ENCODE results near the gene EP300. TPM values are rescaled to one million over a fixed set of nuclear protein-coding genes. Genes with fewer than 3 reads are reported as not detected.
"Not testable (repeated sequence)": the region's sequence is repeated elsewhere in the genome, so short reads cannot be mapped to it uniquely, and the experiment has no call there.

EP300 gene
- polyA plus RNA-seq = 10 to 100 TPM in 2 of 4 donors, 1 to 10 TPM in 2; 6.9 to 54.7 (median 12.3) TPM
- long read RNA-seq, donor 1, full-length matches to known transcripts = 6 of 42 reads
- long read RNA-seq, donor 1, partial matches to known transcripts = 36 of 42 reads
- long read RNA-seq, donor 1, other reads (novel, unspliced or antisense) = 0 of 42 reads
- long read RNA-seq, donor 2, partial matches to known transcripts = 0 of 5 reads
- long read RNA-seq, donor 2, other reads (novel, unspliced or antisense) = 0 of 5 reads
- long read RNA-seq, donor 3, partial matches to known transcripts = 6 of 8 reads
- long read RNA-seq, donor 3, other reads (novel, unspliced or antisense) = 0 of 8 reads
- long read RNA-seq, donor 4 = 0 reads
- long read RNA-seq, donor 5, partial matches to known transcripts = 0 of 2 reads
- long read RNA-seq, donor 5, other reads (novel, unspliced or antisense) = 0 of 2 reads
- long read RNA-seq, donor 6, partial matches to known transcripts = 0 of 2 reads
- long read RNA-seq, donor 6, other reads (novel, unspliced or antisense) = 0 of 2 reads
- long read RNA-seq, donor 7, partial matches to known transcripts = 17 of 21 reads
- long read RNA-seq, donor 7, other reads (novel, unspliced or antisense) = 0 of 21 reads
- long read RNA-seq, donor 8, partial matches to known transcripts = 0 of 1 reads
- long read RNA-seq, donor 8, other reads (novel, unspliced or antisense) = 0 of 1 reads
- long read RNA-seq, donor 9, partial matches to known transcripts = 0 of 1 reads
- long read RNA-seq, donor 9, other reads (novel, unspliced or antisense) = 0 of 1 reads
- long read RNA-seq, donor 10, partial matches to known transcripts = 0 of 5 reads
- long read RNA-seq, donor 10, other reads (novel, unspliced or antisense) = 0 of 5 reads

DNA sequence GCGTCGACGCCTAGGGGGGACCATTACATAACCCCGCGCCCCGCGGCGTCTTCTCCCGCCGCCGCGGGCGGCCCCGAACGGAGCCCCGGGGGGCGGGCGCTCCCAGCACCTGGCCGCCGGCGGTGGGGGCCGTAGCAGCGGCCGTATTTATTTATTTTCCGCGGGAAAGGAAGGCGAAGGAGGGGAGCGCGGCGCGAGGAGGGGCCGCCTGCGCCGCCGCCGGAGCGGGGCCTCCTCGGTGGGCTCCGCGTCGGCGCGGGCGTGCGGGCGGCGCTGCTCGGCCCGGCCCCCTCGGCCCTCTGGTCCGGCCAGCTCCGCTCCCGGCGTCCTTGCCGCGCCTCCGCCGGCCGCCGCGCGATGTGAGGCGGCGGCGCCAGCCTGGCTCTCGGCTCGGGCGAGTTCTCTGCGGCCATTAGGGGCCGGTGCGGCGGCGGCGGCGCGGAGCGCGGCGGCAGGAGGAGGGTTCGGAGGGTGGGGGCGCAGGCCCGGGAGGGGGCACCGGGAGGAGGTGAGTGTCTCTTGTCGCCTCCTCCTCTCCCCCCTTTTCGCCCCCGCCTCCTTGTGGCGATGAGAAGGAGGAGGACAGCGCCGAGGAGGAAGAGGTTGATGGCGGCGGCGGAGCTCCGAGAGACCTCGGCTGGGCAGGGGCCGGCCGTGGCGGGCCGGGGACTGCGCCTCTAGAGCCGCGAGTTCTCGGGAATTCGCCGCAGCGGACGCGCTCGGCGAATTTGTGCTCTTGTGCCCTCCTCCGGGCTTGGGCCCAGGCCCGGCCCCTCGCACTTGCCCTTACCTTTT lies at the start of gene EP300:
Gene EP300, plus strand, starts transcription at position 570 of the 795 bp plus-strand sequence. CDS start 413 bp downstream, outside the sequence.
- 0 to 1% (median 0%) methylated on average over 34 to 112 of the region's 112 CpGs for WGBS, 3 donors
- Histone ChIP-seq H3K4me3 (ENCODE audit: low read depth in 1 of 3, low read length in 3 of 3) (peak within 1 kb of the TSS; percentile 89 to 96 (median 94)), H3K4me1 (ENCODE audit: control insufficient read depth in 3 of 3, insufficient read depth in 2 of 3, low read depth in 1 of 3, low read length in 2 of 3) (peaks cover 0 to 10% (median 2%) of the 10 kb centered on the region in 3 donors), H3K27ac (ENCODE audit: low read depth in 1 of 3, low read length in 2 of 3) (peak within 1 kb of the TSS; percentile 93 to 100 (median 95)), H3K9me3 (ENCODE audit: control insufficient read depth in 2 of 2, insufficient read depth in 1 of 2, low read depth in 1 of 2, low read length in 1 of 2) (no peaks in the 10 kb centered on the region), H3K27me3 (ENCODE audit: control insufficient read depth in 3 of 3, insufficient read depth in 3 of 3, low read length in 3 of 3) (no peaks in the 10 kb centered on the region), H3K36me3 (ENCODE audit: control insufficient read depth in 3 of 3, insufficient read depth in 2 of 3, low read depth in 1 of 3, low read length in 3 of 3) (peaks cover 0 to 8% (median 2%) of the 10 kb centered on the region in 3 donors)
- FAIRE-seq (no peak), DNase-seq (peak; percentile 81 to 92)

DNA sequence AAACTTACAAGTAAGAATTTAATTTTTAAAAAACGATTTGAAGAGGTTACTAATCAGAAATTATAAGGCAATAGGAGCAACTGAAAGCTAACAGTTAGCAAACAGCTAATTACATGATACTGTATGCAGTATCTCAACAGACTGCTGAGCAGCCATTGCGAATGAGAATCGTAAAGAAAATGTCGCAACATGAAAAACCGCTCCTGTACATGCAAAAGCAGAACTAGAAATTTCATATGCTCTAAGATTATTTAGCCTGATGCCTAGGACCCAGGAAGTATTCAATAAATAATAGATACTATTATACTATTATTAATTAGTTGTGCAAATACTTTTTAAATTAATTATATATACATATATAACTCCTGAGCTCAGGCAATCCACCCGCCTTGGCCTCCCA lies 48.7 kb upstream of the EP300 start:
- FAIRE-seq = no peak
- DNase-seq = no peak
- 81 to 83% (median 82%) methylated on average over 6 of the region's 6 CpGs for WGBS, 3 donors

DNA sequence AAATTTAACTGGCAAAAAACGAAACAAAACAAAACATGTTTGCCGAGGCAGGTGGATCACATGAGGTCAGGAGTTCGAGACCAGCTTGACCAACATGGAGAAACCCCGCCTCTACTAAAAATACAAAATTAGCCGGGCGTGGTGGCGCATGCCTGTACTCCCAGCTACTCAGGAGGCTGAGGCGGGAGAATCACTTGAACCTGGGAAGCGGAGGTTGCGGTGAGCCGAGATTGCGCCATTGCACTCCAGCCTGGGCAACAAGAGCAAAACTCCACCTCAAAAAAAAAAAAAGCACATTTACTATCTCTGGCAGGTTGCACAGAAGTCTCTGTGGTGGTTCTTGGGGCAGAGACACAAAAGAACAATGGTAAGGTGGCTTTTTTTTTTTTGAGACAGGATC lies 46.8 kb upstream of the EP300 start:
- not testable (repeated sequence) for H3K27me3 ChIP-seq (ENCODE audit: control insufficient read depth in 3 of 3, insufficient read depth in 3 of 3, low read length in 3 of 3); DNase-seq; H3K36me3 ChIP-seq (ENCODE audit: control insufficient read depth in 3 of 3, insufficient read depth in 2 of 3, low read depth in 1 of 3, low read length in 3 of 3); H3K4me3 ChIP-seq (ENCODE audit: low read depth in 1 of 3, low read length in 3 of 3); H3K9me3 ChIP-seq (ENCODE audit: control insufficient read depth in 2 of 2, insufficient read depth in 1 of 2, low read depth in 1 of 2, low read length in 1 of 2); FAIRE-seq; H3K27ac ChIP-seq (ENCODE audit: low read depth in 1 of 3, low read length in 2 of 3)
- 80 to 82% (median 81%) methylated on average over 12 of the region's 12 CpGs for WGBS, 3 donors
- H3K4me1 ChIP-seq (ENCODE audit: control insufficient read depth in 3 of 3, insufficient read depth in 2 of 3, low read depth in 1 of 3, low read length in 2 of 3) = peaks cover 0 to 13% (median 0%) of the 10 kb centered on the region in 3 donors

More for the DNA sequence above, 48.7 kb upstream of the EP300 start:
- Histone ChIP-seq H3K36me3 (ENCODE audit: control insufficient read depth in 3 of 3, insufficient read depth in 2 of 3, low read depth in 1 of 3, low read length in 3 of 3) (no peaks in the 10 kb centered on the region), H3K27ac (ENCODE audit: low read depth in 1 of 3, low read length in 2 of 3) (no peak overlapping the region), H3K9me3 (ENCODE audit: control insufficient read depth in 2 of 2, insufficient read depth in 1 of 2, low read depth in 1 of 2, low read length in 1 of 2) (no peaks in the 10 kb centered on the region), H3K27me3 (ENCODE audit: control insufficient read depth in 3 of 3, insufficient read depth in 3 of 3, low read length in 3 of 3) (no peaks in the 10 kb centered on the region), H3K4me1 (ENCODE audit: control insufficient read depth in 3 of 3, insufficient read depth in 2 of 3, low read depth in 1 of 3, low read length in 2 of 3) (peaks cover 0 to 3% (median 0%) of the 10 kb centered on the region in 3 donors), H3K4me3 (ENCODE audit: low read depth in 1 of 3, low read length in 3 of 3) (no peak overlapping the region)

DNA sequence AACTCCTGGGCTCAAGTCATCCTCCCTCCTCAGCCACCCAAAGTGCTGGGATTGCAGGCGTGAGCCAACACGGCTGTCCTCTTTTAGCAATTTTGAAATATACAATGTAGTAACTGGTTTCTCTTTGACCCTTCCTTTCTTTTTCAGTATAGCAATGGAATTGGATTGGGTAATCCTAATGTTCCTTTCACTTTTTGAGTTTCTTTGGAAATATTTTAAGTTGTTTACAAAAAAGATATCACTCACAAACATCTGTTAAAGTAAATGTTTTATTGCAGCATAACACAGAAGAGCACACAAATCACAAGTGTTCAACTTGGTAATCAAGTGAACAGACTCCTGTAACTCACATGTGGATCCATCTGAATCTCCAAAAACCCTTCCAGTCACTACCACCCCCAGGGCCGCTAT lies 44.6 kb upstream of the EP300 start:
- H3K36me3 ChIP-seq (ENCODE audit: control insufficient read depth in 3 of 3, insufficient read depth in 2 of 3, low read depth in 1 of 3, low read length in 3 of 3) = no peaks in the 10 kb centered on the region
- 71 to 80% (median 75%) methylated on average over 3 of the region's 3 CpGs for WGBS, 3 donors
- DNase-seq (no peak), FAIRE-seq (no peak)
- H3K27ac ChIP-seq (ENCODE audit: low read depth in 1 of 3, low read length in 2 of 3) = peak overlapping the region in 1 of 3 donors; percentile 54
- H3K4me3 ChIP-seq (ENCODE audit: low read depth in 1 of 3, low read length in 3 of 3) = no peak overlapping the region
- H3K27me3 ChIP-seq (ENCODE audit: control insufficient read depth in 3 of 3, insufficient read depth in 3 of 3, low read length in 3 of 3) = no peaks in the 10 kb centered on the region
- no peaks in the 10 kb centered on the region for H3K9me3 ChIP-seq (ENCODE audit: control insufficient read depth in 2 of 2, insufficient read depth in 1 of 2, low read depth in 1 of 2, low read length in 1 of 2)
- peaks cover 0 to 19% (median 2%) of the 10 kb centered on the region in 3 donors for H3K4me1 ChIP-seq (ENCODE audit: control insufficient read depth in 3 of 3, insufficient read depth in 2 of 3, low read depth in 1 of 3, low read length in 2 of 3)

- H3K4me3 ChIP-seq (ENCODE audit: low read depth in 1 of 3, low read length in 3 of 3) = peak overlapping the region in 1 of 3 donors; percentile 3
- H3K27ac ChIP-seq (ENCODE audit: low read depth in 1 of 3, low read length in 2 of 3) = peak overlapping the region in 2 of 3 donors; percentile 4 to 34
- H3K27me3 ChIP-seq (ENCODE audit: control insufficient read depth in 3 of 3, insufficient read depth in 3 of 3, low read length in 3 of 3); DNase-seq; H3K36me3 ChIP-seq (ENCODE audit: control insufficient read depth in 3 of 3, insufficient read depth in 2 of 3, low read depth in 1 of 3, low read length in 3 of 3); FAIRE-seq; H3K9me3 ChIP-seq (ENCODE audit: control insufficient read depth in 2 of 2, insufficient read depth in 1 of 2, low read depth in 1 of 2, low read length in 1 of 2): not testable (repeated sequence)
- 82 to 87% (median 83%) methylated on average over 12 of the region's 12 CpGs for WGBS, 3 donors
- peaks cover 0 to 24% (median 2%) of the 10 kb centered on the region in 3 donors for H3K4me1 ChIP-seq (ENCODE audit: control insufficient read depth in 3 of 3, insufficient read depth in 2 of 3, low read depth in 1 of 3, low read length in 2 of 3)
Measured at GRCh38 chr22:41048345-41048744, 44.0 kb upstream of the EP300 start.

DNA sequence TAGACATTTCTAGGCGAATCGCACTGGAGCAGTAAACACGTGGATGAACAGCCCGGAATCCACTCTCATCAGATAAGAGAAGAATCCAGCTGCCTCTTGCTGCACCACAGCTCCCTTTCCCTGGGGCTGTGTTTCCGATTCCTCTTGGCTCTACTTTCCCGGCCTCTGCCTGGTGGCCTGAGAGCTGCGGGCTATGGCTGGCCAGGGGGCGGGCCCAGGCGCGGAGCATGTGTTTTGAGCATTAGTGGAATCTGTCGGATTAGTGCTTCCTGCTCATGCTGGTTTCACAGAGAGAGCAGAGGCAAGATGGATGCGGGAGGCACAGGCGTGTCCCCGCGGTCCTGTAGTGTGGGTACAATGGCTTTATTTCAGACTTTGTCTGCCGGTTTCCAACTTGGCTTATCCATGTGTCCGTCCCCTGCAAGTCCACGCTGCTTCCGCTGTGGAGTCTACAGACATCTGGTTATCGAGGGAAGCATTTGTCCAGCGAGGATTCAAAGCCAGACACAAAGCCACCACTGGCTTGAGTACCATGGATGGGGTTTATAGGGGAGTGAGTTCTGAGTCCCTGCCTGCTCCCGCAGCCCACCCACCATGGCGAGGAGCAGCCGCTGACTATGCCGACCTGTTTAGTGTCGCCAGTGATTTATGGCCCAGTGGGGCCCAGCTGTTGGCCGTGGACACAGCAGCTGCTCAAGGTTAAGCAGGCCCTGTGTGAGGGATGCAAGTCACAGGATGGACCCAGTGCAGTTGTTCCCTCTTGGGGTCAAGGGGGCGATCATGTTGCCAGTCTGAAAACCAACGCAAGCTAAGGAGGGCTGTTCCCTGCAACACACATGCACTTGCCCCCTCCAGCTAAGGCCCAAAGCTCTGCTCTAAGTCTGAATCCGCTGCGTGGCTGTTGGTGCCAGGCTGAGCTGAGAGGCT lies 43.3 kb upstream of the EP300 start:
- peak overlapping the region in 2 of 3 donors; percentile 4 to 23 for H3K27ac ChIP-seq (ENCODE audit: low read depth in 1 of 3, low read length in 2 of 3)
- FAIRE-seq = no peak
- 40 to 49% (median 41%) methylated on average over 31 of the region's 31 CpGs for WGBS, 3 donors

DNA sequence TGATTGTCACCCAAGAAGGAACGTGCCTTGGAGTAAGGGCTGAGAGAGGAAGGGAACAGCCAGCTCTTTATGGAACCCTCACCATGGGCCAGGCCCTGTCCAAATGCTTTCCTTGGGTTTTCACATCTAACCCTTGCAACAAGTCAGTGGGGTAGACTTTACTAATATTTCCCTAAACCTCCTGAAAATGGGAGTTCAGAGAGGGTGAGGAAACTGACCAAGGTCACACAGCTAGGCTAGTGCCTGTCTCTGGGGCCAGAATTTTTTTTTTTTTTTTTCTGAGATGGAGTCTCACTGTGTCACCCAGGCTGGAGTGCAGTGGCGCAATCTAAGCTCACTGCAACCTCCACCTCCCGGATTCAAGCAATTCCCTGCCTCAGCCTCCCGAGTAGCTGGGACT lies 42.6 kb upstream of the EP300 start:
- H3K4me1 ChIP-seq (ENCODE audit: control insufficient read depth in 3 of 3, insufficient read depth in 2 of 3, low read depth in 1 of 3, low read length in 2 of 3) = peaks cover 0 to 26% (median 2%) of the 10 kb centered on the region in 3 donors
- not testable (repeated sequence) for DNase-seq; FAIRE-seq; H3K27ac ChIP-seq (ENCODE audit: low read depth in 1 of 3, low read length in 2 of 3); H3K9me3 ChIP-seq (ENCODE audit: control insufficient read depth in 2 of 2, insufficient read depth in 1 of 2, low read depth in 1 of 2, low read length in 1 of 2); H3K4me3 ChIP-seq (ENCODE audit: low read depth in 1 of 3, low read length in 3 of 3); H3K36me3 ChIP-seq (ENCODE audit: control insufficient read depth in 3 of 3, insufficient read depth in 2 of 3, low read depth in 1 of 3, low read length in 3 of 3); H3K27me3 ChIP-seq (ENCODE audit: control insufficient read depth in 3 of 3, insufficient read depth in 3 of 3, low read length in 3 of 3)
- 85 to 94% (median 85%) methylated on average over 4 of the region's 4 CpGs for WGBS, 3 donors

More for the DNA sequence above, 43.3 kb upstream of the EP300 start:
- peak overlapping the region in 1 of 3 donors; percentile 3 for H3K4me3 ChIP-seq (ENCODE audit: low read depth in 1 of 3, low read length in 3 of 3)
- peak; percentile 35 to 74 for DNase-seq
- H3K4me1 ChIP-seq (ENCODE audit: control insufficient read depth in 3 of 3, insufficient read depth in 2 of 3, low read depth in 1 of 3, low read length in 2 of 3) = peaks cover 0 to 26% (median 2%) of the 10 kb centered on the region in 3 donors
- no peaks in the 10 kb centered on the region for H3K36me3 ChIP-seq (ENCODE audit: control insufficient read depth in 3 of 3, insufficient read depth in 2 of 3, low read depth in 1 of 3, low read length in 3 of 3)
- H3K27me3 ChIP-seq (ENCODE audit: control insufficient read depth in 3 of 3, insufficient read depth in 3 of 3, low read length in 3 of 3) = no peaks in the 10 kb centered on the region
- H3K9me3 ChIP-seq (ENCODE audit: control insufficient read depth in 2 of 2, insufficient read depth in 1 of 2, low read depth in 1 of 2, low read length in 1 of 2) = no peaks in the 10 kb centered on the region

Data from small intestine (tissue), 16 donors.